ENCODE data around the gene RUFY4. TPM values are rescaled to one million over a fixed set of nuclear protein-coding genes. Genes with fewer than 3 reads are reported as not detected.

Gene RUFY4
- total RNA-seq, 3 donors from 2014 or later, result 2.8 TPM; not detected in 2

DNA sequence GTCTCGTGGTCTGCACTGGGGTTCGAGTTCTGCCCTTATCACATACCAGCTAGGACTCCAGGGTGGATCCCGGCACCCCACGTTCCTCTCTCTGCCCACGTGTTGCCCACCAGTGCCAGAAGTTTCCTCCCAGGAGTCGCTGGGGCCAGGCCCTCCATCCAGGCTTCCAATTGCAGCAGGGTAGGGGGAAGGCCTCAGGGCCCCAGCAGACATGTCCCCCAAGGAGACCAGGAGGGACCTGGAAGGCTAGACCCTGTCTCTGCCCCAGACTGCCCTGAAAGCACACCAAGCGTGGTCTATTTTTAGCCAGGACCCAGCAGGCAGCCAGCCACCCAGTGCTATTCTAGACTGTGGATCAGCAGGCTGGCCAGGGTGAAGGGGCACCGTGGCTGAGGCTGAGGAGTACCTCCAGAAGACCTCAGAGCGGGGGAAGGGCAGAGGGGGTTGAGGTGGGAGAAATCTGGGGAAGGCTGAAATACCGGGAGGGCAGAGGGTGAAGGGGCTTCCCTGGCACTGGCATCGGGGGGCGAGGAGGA lies 47.4 kb upstream of the RUFY4 start:
- intact Hi-C loops (cut with DNase I; ENCODE audit: low total_unique reads), result loop anchor here (10.0 kb wide), 1 partner anchor 237 kb away; no protein-coding TSS in a partner anchor
- TF ChIP-seq, protein P1, sequence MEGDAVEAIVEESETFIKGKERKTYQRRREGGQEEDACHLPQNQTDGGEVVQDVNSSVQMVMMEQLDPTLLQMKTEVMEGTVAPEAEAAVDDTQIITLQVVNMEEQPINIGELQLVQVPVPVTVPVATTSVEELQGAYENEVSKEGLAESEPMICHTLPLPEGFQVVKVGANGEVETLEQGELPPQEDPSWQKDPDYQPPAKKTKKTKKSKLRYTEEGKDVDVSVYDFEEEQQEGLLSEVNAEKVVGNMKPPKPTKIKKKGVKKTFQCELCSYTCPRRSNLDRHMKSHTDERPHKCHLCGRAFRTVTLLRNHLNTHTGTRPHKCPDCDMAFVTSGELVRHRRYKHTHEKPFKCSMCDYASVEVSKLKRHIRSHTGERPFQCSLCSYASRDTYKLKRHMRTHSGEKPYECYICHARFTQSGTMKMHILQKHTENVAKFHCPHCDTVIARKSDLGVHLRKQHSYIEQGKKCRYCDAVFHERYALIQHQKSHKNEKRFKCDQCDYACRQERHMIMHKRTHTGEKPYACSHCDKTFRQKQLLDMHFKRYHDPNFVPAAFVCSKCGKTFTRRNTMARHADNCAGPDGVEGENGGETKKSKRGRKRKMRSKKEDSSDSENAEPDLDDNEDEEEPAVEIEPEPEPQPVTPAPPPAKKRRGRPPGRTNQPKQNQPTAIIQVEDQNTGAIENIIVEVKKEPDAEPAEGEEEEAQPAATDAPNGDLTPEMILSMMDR (IDR thresholded peaks at IDR 0.05), result no peak
- no peak for TF ChIP-seq POLR2A (IDR thresholded peaks at IDR 0.05)
- no peak for TF ChIP-seq POLR2AphosphoS5 (IDR thresholded peaks at IDR 0.05)
- H3K27ac ChIP-seq, result no peak overlapping the region
- no peaks in the 10 kb centered on the region for H3K27me3 ChIP-seq
- no peak overlapping the region for H3K4me3 ChIP-seq
- H3K36me3 ChIP-seq, result no peaks in the 10 kb centered on the region
- no peaks in the 10 kb centered on the region for H3K9me3 ChIP-seq
- H3K4me1 ChIP-seq, result peaks cover 0 to 4% of the 10 kb centered on the region in 2 donors
- DNase-seq (ENCODE audit: low spot score in 2 of 2), result peak in 1 of 2 donors; percentile 45

DNA sequence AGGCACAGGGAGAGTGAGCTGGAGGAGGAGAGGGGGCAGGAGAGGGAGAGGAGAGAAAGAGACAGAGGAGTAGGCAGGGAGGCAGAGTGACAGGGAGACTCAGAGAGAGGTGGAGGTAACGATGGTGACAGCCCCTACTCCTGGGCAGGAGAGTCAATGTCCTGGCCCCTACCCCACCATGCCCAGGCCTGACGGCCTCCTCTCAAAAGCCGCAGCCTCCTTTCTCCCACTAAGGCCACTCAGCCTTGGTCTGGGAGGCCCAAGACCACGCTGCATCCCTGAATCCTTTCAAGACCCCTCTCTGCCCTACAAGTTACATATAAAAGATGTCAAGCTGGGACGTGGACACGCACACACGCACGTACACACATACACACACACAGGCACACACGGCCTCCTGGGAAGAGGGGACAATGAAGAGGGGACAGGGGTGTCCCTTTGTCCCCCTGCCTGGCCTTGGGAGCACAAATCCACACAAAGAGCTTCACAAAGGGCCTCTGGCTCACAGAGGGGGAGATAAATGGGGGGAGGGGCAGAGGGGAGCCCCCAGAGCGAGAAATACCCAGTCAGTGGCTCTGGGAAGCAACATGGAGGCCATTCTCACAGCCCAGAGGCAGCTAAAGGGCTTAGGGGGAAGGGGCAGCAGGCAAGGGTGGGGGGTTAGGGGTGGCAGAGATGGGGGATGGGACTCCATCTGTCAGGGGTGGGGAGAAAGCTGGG lies 46.8 kb upstream of the RUFY4 start:
- H3K9me3 ChIP-seq, result no peaks in the 10 kb centered on the region
- H3K27me3 ChIP-seq, result no peaks in the 10 kb centered on the region
- H3K4me1 ChIP-seq, result peaks cover 0 to 7% of the 10 kb centered on the region in 2 donors
- H3K27ac ChIP-seq, result no peak overlapping the region
- intact Hi-C loops (cut with DNase I; ENCODE audit: low total_unique reads), result loop anchor here (10.0 kb wide), 1 partner anchor 237 kb away; no protein-coding TSS in a partner anchor
- no peaks in the 10 kb centered on the region for H3K36me3 ChIP-seq
- no peak overlapping the region for H3K4me3 ChIP-seq
- DNase-seq (ENCODE audit: low spot score in 2 of 2), result peak in 1 of 2 donors; percentile 7
- TF ChIP-seq POLR2AphosphoS5 (IDR thresholded peaks at IDR 0.05), result no peak
- TF ChIP-seq, protein P1 (IDR thresholded peaks at IDR 0.05), result no peak
- TF ChIP-seq POLR2A (IDR thresholded peaks at IDR 0.05), result no peak

DNA sequence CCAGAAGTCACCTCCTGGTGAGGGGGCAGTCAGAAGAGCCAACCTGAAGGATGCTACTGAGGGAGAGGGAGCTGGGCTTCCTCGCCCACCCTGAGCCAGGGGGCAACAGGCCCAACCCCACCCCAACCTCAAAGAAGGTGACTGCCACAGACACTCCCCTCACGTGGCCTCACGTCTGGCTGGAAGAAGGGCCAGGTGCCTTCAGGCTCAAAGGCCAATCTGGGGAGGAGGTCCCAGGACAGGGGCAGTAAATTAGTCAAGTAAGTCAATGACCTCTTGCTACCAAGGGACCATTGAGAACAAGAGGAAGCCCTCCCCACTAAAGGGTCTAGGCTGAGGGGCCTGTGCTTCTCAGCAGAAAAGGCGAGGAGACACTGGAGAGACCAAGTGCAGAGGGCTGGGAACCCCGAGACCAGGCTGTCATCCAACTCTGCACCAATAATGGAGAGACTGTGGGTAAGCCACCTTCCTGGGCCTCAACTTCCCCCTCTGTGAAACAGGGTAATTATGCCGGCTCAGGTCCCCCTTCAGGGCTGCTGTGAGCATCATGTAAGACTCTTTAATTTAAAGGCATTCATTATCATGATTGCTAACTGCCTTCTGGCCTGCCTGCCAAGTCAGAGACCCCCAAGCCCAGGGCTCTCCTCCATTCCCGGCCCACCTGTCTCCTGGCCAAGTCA lies 46.1 kb upstream of the RUFY4 start:
- peaks cover 0 to 13% of the 10 kb centered on the region in 2 donors for H3K4me1 ChIP-seq
- TF ChIP-seq POLR2AphosphoS5 (IDR thresholded peaks at IDR 0.05), result no peak
- no peak for TF ChIP-seq POLR2A (IDR thresholded peaks at IDR 0.05)
- TF ChIP-seq, protein P1 (IDR thresholded peaks at IDR 0.05), result no peak

DNA sequence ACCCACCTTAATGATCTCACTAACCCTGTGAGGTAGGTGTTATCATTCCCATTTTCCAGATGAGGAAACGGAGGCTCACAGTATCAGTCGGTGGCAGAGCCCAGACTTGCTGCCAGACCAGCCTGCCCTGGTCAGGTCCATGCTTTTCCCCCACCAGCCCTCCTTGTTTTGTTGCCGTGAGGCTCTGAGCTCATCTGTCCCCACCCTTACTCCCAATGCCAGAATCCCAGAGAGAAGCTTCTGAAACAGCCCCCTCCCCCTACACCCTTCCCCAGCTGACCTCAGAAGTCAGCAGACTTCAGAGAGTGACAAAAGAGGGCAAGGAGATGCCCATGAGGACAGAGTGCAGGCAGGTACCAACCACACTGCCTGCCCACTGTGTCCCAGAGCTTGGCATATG lies 45.4 kb upstream of the RUFY4 start:
- Histone ChIP-seq H3K4me1 (peaks cover 0 to 17% of the 10 kb centered on the region in 2 donors), H3K36me3 (no peaks in the 10 kb centered on the region), H3K4me3 (no peak overlapping the region), H3K27me3 (no peaks in the 10 kb centered on the region), H3K9me3 (no peaks in the 10 kb centered on the region), H3K27ac (no peak overlapping the region)
- TF ChIP-seq, protein P1 (IDR thresholded peaks at IDR 0.05), result no peak
- TF ChIP-seq POLR2A (IDR thresholded peaks at IDR 0.05) (no peak), POLR2AphosphoS5 (IDR thresholded peaks at IDR 0.05) (no peak)
- DNase-seq (ENCODE audit: low spot score in 2 of 2), result peak; percentile 15 to 19
- intact Hi-C loops (cut with DNase I; ENCODE audit: low total_unique reads), result loop anchor here (10.0 kb wide), 1 partner anchor 239 kb away; no protein-coding TSS in a partner anchor

More for the DNA sequence above, 46.1 kb upstream of the RUFY4 start:
- DNase-seq (ENCODE audit: low spot score in 2 of 2), result peak; percentile 15 to 38
- H3K27ac ChIP-seq, result no peak overlapping the region
- no peaks in the 10 kb centered on the region for H3K27me3 ChIP-seq
- no peaks in the 10 kb centered on the region for H3K9me3 ChIP-seq
- H3K36me3 ChIP-seq, result no peaks in the 10 kb centered on the region
- intact Hi-C loops (cut with DNase I; ENCODE audit: low total_unique reads), result loop anchor here (10.0 kb wide), 1 partner anchor 238 kb away; no protein-coding TSS in a partner anchor
- no peak overlapping the region for H3K4me3 ChIP-seq
